IMR-90 (cell line): ENCODE results near the gene MRPS22. TPM values are rescaled to one million over a fixed set of nuclear protein-coding genes. Genes with fewer than 3 reads are reported as not detected.

Experiments
- ATAC-seq: fragments of 200-7000 bp; cut with Tn5 transposase; 2 replicates; pipeline ENCODE4 v1.9.1; 2020; ENCODE audit warnings: low read depth, mild to moderate bottlenecking, moderate library complexity
- BruUV-seq: library from RNA; stranded (reverse); fragments of 400-500 nt; replicated peaks from 2 replicates; lab custom pipeline; 2021; lab: Mats Ljungman, UMichigan
- CTCF ChIA-PET: fragments of 300-600 bp; formaldehyde crosslinking; extraction: SDS; loops from one replicate; lab custom pipeline; 2021; ENCODE audit warnings: antibody characterized with exemption; lab: Yijun Ruan, JAX
- POLR2A ChIA-PET: fragments of 300-600 bp; sonication (Branson Sonifier 250); formaldehyde crosslinking; loops from one replicate; lab custom pipeline; 2022; ENCODE audit warnings: antibody characterized with exemption; ENCODE audit not compliant: unreplicated experiment; lab: Charles Lee
- DNase-seq: peaks from one replicate; pipeline ENCODE4 v3.0.0; 2013
- H2AFZ ChIP-seq: replicated peaks from 2 replicates; pipeline ENCODE3; 2013; ENCODE audit warnings: low read length, mild to moderate bottlenecking; ENCODE audit not compliant: poor library complexity
- H2AK5ac ChIP-seq: 2 replicates; pipeline ENCODE4 v1.6.1; 2013; ENCODE audit warnings: low read depth, low read length, inconsistent platforms
- H2AK9ac ChIP-seq: replicated peaks from 2 replicates; pipeline ENCODE3; 2013; ENCODE audit warnings: mild to moderate bottlenecking, low read depth, low read length, moderate library complexity; ENCODE audit not compliant: poor library complexity
- H2BK120ac ChIP-seq: 2 replicates; pipeline ENCODE4 v1.6.1; 2013; ENCODE audit warnings: low read depth, low read length, inconsistent platforms
- H2BK15ac ChIP-seq: 3 replicates; pipeline ENCODE4 v1.6.1; 2013; ENCODE audit warnings: low read depth, low read length, inconsistent platforms
- H2BK20ac ChIP-seq: 2 replicates; pipeline ENCODE4 v1.6.1; 2013; ENCODE audit warnings: low read depth, mild to moderate bottlenecking, inconsistent platforms, low read length, moderate library complexity
- H2BK5ac ChIP-seq: 2 replicates; pipeline ENCODE4 v1.6.1; 2013; ENCODE audit warnings: mild to moderate bottlenecking, low read depth, low read length, inconsistent platforms; ENCODE audit not compliant: poor library complexity, severe bottlenecking
- H3K14ac ChIP-seq: replicated peaks from 2 replicates; pipeline ENCODE4 v1.6.1; 2013; ENCODE audit warnings: low read depth, low read length, inconsistent platforms
- H3K18ac ChIP-seq: 2 replicates; pipeline ENCODE4 v1.6.1; 2013; ENCODE audit warnings: low read depth, low read length, control low read depth
- H3K23ac ChIP-seq: 2 replicates; pipeline ENCODE4 v1.6.1; 2013; ENCODE audit warnings: low read depth, low read length, inconsistent platforms
- H3K27ac ChIP-seq: 2 replicates; pipeline ENCODE4 v1.5.1; 2013; ENCODE audit warnings: mild to moderate bottlenecking, control low read depth, low read length; ENCODE audit not compliant: insufficient read depth
- H3K27me3 ChIP-seq: 2 replicates; pipeline ENCODE4 v1.6.1; 2013; ENCODE audit warnings: low read length; ENCODE audit not compliant: control insufficient read depth, insufficient read depth
- H3K36me3 ChIP-seq: 2 replicates; pipeline ENCODE4 v1.6.1; 2013; ENCODE audit warnings: low read length, mixed read lengths; ENCODE audit not compliant: control insufficient read depth, insufficient read depth
- H3K4ac ChIP-seq: 2 replicates; pipeline ENCODE4 v1.6.1; 2013; ENCODE audit warnings: low read depth, low read length, inconsistent platforms
- H3K4me1 ChIP-seq: 2 replicates; pipeline ENCODE4 v1.6.1; 2013; ENCODE audit warnings: low read length, mixed read lengths; ENCODE audit not compliant: control insufficient read depth, insufficient read depth
- H3K4me2 ChIP-seq: 2 replicates; pipeline ENCODE4 v1.6.1; 2013; ENCODE audit warnings: low read depth, mild to moderate bottlenecking, control low read depth, low read length, moderate library complexity
- H3K4me3 ChIP-seq: 2 replicates; pipeline ENCODE4 v1.5.1; 2013; ENCODE audit warnings: low read depth, mild to moderate bottlenecking, control low read depth, low read length, moderate library complexity; ENCODE audit not compliant: insufficient read depth
- H3K56ac ChIP-seq: 2 replicates; pipeline ENCODE4 v1.6.1; 2013; ENCODE audit warnings: low read length, inconsistent platforms; ENCODE audit not compliant: insufficient read depth; ENCODE audit errors: extremely low read depth
- H3K79me1 ChIP-seq, 2 experiments: 2 replicates each; pipeline ENCODE4 v1.6.1; 2013; ENCODE audit warnings: low read length in 2 of 2, inconsistent platforms in 1 of 2, low read depth in 1 of 2
- H3K9ac ChIP-seq: 2 replicates; pipeline ENCODE4 v1.6.1; 2013; ENCODE audit warnings: low read depth, low read length, control low read depth
- H3K9me1 ChIP-seq: 2 replicates; pipeline ENCODE4 v1.6.1; 2013; ENCODE audit warnings: low read length, inconsistent platforms; ENCODE audit not compliant: insufficient read depth
- H3K9me3 ChIP-seq: 2 replicates; pipeline ENCODE4 v1.6.1; 2013; ENCODE audit warnings: low read length; ENCODE audit not compliant: control insufficient read depth, insufficient read depth
- H4K20me1 ChIP-seq: 2 replicates; pipeline ENCODE4 v1.6.1; 2013; ENCODE audit warnings: low read length, inconsistent platforms; ENCODE audit not compliant: insufficient read depth
- H4K5ac ChIP-seq: 2 replicates; pipeline ENCODE4 v1.6.1; 2013; ENCODE audit warnings: mild to moderate bottlenecking, low read depth, low read length, control low read depth
- H4K8ac ChIP-seq, 2 experiments: 2 replicates each; pipeline ENCODE4 v1.6.1; 2013; ENCODE audit warnings: low read depth in 2 of 2, low read length in 2 of 2, control low read depth in 1 of 2, inconsistent platforms in 1 of 2
- H4K91ac ChIP-seq: 2 replicates; pipeline ENCODE4 v1.6.1; 2013; ENCODE audit warnings: low read depth, low read length, inconsistent platforms; ENCODE audit not compliant: insufficient read depth
- ELK1 ChIP-seq: fragments of 150-350 bp; IDR thresholded peaks from 2 replicates; pipeline ENCODE4 v1.6.1; 2016; ENCODE audit warnings: low read depth, mild to moderate bottlenecking, low read length, moderate library complexity, borderline replicate concordance
- FOS ChIP-seq: fragments of 150-350 bp; IDR thresholded peaks from 2 replicates; pipeline ENCODE4 v1.6.1; 2016; ENCODE audit warnings: low read depth, low read length
- WGBS, 2 experiments: methylation state at CpG; one replicate each; pipeline versions ENCODE4 v1.1.5 to v1.1.7; 2013; ENCODE audit warnings: missing lambda C conversion rate in 2 of 2; ENCODE audit not compliant: insufficient read length in 1 of 2; ENCODE audit errors: extremely low coverage in 2 of 2; 5-methylcytosine and 5-hydroxymethylcytosine counted together
- dilution Hi-C: fragments of 300-500 bp; cut with HindIII; formaldehyde crosslinking; loops from one replicate; pipeline ENCODE4 v1.14.3; 2018; ENCODE audit warnings: low sequenced_read_pairs; ENCODE audit not compliant: unreplicated experiment
- in situ Hi-C: fragments of 300-500 bp; cut with MboI; formaldehyde crosslinking; loops from 3 replicates; pipeline ENCODE4 v1.14.3; 2019; ENCODE audit warnings: low sequenced_read_pairs, inconsistent platforms, mixed read lengths
- intact Hi-C: fragments of 100-400 bp; cut with micrococcal nuclease; formaldehyde crosslinking; loops from 2 replicates; pipeline ENCODE4 v1.10.0; 2022
- polyA plus RNA-seq, 3 experiments: library from polyadenylated mRNA; depleted of rRNA; stranded (reverse); fragments of >200 nt; gene quantifications; 2 replicates each; pipeline ENCODE4 v1.2.3, GENCODE V29; 2012; ENCODE audit warnings: low replicate concordance in 1 of 3
- total RNA-seq: library from RNA; depleted of rRNA; stranded (reverse); fragments of >200 nt; gene quantifications from 2 replicates; pipeline ENCODE4 v1.2.3, GENCODE V29; 2012

The MRPS22 gene
- total and polyA plus RNA-seq, 2 of the 4 experiments (the other 2 are of a cell fraction), result 54.5 to 72.4 TPM

GRCh38 chr3:139318826-139319225 is 25.0 kb upstream of the MRPS22 start:
- POLR2A ChIA-PET, result interaction anchor here (0.7 kb wide), 1 partner anchor 8 kb away, joined by 3 read pairs; no protein-coding TSS in a partner anchor

More at GRCh38 chr3:139318826-139319225, 25.0 kb upstream of the MRPS22 start:
- Histone ChIP-seq H4K5ac (no peak overlapping the region), H3K36me3 (no peaks in the 10 kb centered on the region), H4K20me1 (no peaks in the 10 kb centered on the region), H3K79me1 (no peaks in the 10 kb centered on the region), H3K9me3 (no peaks in the 10 kb centered on the region), H2AFZ (no peak overlapping the region), H3K4me3 (no peak overlapping the region), H2BK120ac (peak overlapping the region; percentile 27; the same call in 1 of the 2 replicates), H2BK5ac (no peak overlapping the region), H3K4me2 (no peak overlapping the region), H2BK20ac (peak overlapping the region; percentile 3; the same call in 1 of the 2 replicates), H2BK15ac (no peak overlapping the region), H3K27ac (no peak overlapping the region), H3K9me1 (peaks cover 2% of the 10 kb centered on the region; the same call in 1 of the 2 replicates), H4K91ac (0 out of 2 replicates have a peak overlapping the region, but pooled peaks have one; percentile 4), H2AK9ac (no peak overlapping the region), H3K14ac (no peak overlapping the region), H3K4me1 (no peaks in the 10 kb centered on the region), H2AK5ac (no peak overlapping the region), H3K18ac (no peak overlapping the region), H3K23ac (no peak overlapping the region), H3K56ac (no peak overlapping the region), H3K27me3 (peaks cover 3% of the 10 kb centered on the region), H3K9ac (no peak overlapping the region), H3K4ac (no peak overlapping the region), H4K8ac (no peak overlapping the region)
- dilution Hi-C loops (no loop called here), intact Hi-C loops (no loop called here), in situ Hi-C loops (loop anchor here (10.0 kb wide), 1 partner anchor 194 kb away; no protein-coding TSS in a partner anchor)
- TF ChIP-seq FOS (no peak), ELK1 (no peak)
- WGBS, 2 experiments, result no CpG with 5 or more reads among the region's 6 CpGs
- BruUV-seq, result no TSS peak
- no peak for DNase-seq
- no peak for ATAC-seq
- CTCF ChIA-PET, result interaction anchor here (1.2 to 3.0 kb wide), 4 partner anchors 10 to 206 kb away, joined by 3 to 11 read pairs (median 6); no protein-coding TSS in a partner anchor
